ENCODE results near the gene ZKSCAN1. TPM values are rescaled to one million over a fixed set of nuclear protein-coding genes. Genes with fewer than 3 reads are reported as not detected.

Gene ZKSCAN1
- total RNA-seq, 1 experiment from 2014 or later: 69.5 TPM

GRCh38 chr7:100033526-100033925 lies 18.1 kb downstream of the ZKSCAN1 start:
- H3K4me1 ChIP-seq (ENCODE audit: insufficient read depth, low read length, poor library complexity, severe bottlenecking): no peaks in the 10 kb centered on the region
- ChIA-PET POLR2A (ENCODE audit: low non-redundant PET) (no interaction called here), CTCF (interaction anchor here (0.6 kb wide), 1 partner anchor 65 kb away, joined by 5 read pairs; no protein-coding TSS in a partner anchor)
- peaks cover 62% of the 10 kb centered on the region for H3K36me3 ChIP-seq (ENCODE audit: insufficient read depth, low read length, poor library complexity, severe bottlenecking)
- no TSS peak for BruUV-seq (replicated peaks)
- no peak overlapping the region for H3K27ac ChIP-seq (ENCODE audit: low read depth, low read length, poor library complexity, severe bottlenecking)
- H3K4me3 ChIP-seq (ENCODE audit: low read depth, low read length, poor library complexity, severe bottlenecking): no peak overlapping the region
- TF ChIP-seq EZH2 (IDR thresholded peaks at IDR 0.05; ENCODE audit: borderline replicate concordance, low read depth, low read length, poor library complexity, severe bottlenecking): no peak
- no peak for TF ChIP-seq CTCF (conservative IDR thresholded peaks at IDR 0.05; ENCODE audit: low read depth, low read length)
- intact Hi-C loops (cut with micrococcal nuclease; ENCODE audit: unreplicated experiment): no loop called here
- H3K9me3 ChIP-seq (ENCODE audit: low read depth, low read length, poor library complexity, severe bottlenecking): no peaks in the 10 kb centered on the region
- no peaks in the 10 kb centered on the region for H3K27me3 ChIP-seq (replicated peaks; ENCODE audit: insufficient read depth, low read depth, low read length, poor library complexity)
- no peak for DNase-seq (ENCODE audit: low spot score)

GRCh38 chr7:100034871-100035510 lies 19.6 kb downstream of the ZKSCAN1 start:
- ChIA-PET POLR2A (ENCODE audit: low non-redundant PET) (no interaction called here), CTCF (interaction anchor here (0.7 kb wide), 1 partner anchor 45 kb away, joined by 3 read pairs; no protein-coding TSS in a partner anchor)
- no peaks in the 10 kb centered on the region for H3K4me1 ChIP-seq (ENCODE audit: insufficient read depth, low read length, poor library complexity, severe bottlenecking)
- H3K27me3 ChIP-seq (replicated peaks; ENCODE audit: insufficient read depth, low read depth, low read length, poor library complexity): no peaks in the 10 kb centered on the region
- TF ChIP-seq CTCF (conservative IDR thresholded peaks at IDR 0.05; ENCODE audit: low read depth, low read length) (no peak), EZH2 (IDR thresholded peaks at IDR 0.05; ENCODE audit: borderline replicate concordance, low read depth, low read length, poor library complexity, severe bottlenecking) (no peak)
- H3K27ac ChIP-seq (ENCODE audit: low read depth, low read length, poor library complexity, severe bottlenecking): no peak overlapping the region
- BruUV-seq (replicated peaks): no TSS peak
- no peak overlapping the region for H3K4me3 ChIP-seq (ENCODE audit: low read depth, low read length, poor library complexity, severe bottlenecking)
- no peak for DNase-seq (ENCODE audit: low spot score)
- H3K36me3 ChIP-seq (ENCODE audit: insufficient read depth, low read length, poor library complexity, severe bottlenecking): peaks cover 61% of the 10 kb centered on the region
- intact Hi-C loops (cut with micrococcal nuclease; ENCODE audit: unreplicated experiment): no loop called here
- H3K9me3 ChIP-seq (ENCODE audit: low read depth, low read length, poor library complexity, severe bottlenecking): no peaks in the 10 kb centered on the region

- TF ChIP-seq CTCF (conservative IDR thresholded peaks at IDR 0.05; ENCODE audit: low read depth, low read length): no peak
- TF ChIP-seq EZH2 (IDR thresholded peaks at IDR 0.05; ENCODE audit: borderline replicate concordance, low read depth, low read length, poor library complexity, severe bottlenecking): no peak
- no peaks in the 10 kb centered on the region for H3K9me3 ChIP-seq (ENCODE audit: low read depth, low read length, poor library complexity, severe bottlenecking)
- DNase-seq (ENCODE audit: low spot score): no peak
- CTCF ChIA-PET: interaction anchor here (0.7 kb wide), 1 partner anchor 46 kb away, joined by 3 read pairs; no protein-coding TSS in a partner anchor
- H3K4me1 ChIP-seq (ENCODE audit: insufficient read depth, low read length, poor library complexity, severe bottlenecking): no peaks in the 10 kb centered on the region
- peaks cover 52% of the 10 kb centered on the region for H3K36me3 ChIP-seq (ENCODE audit: insufficient read depth, low read length, poor library complexity, severe bottlenecking)
- intact Hi-C loops (cut with micrococcal nuclease; ENCODE audit: unreplicated experiment): no loop called here
- H3K4me3 ChIP-seq (ENCODE audit: low read depth, low read length, poor library complexity, severe bottlenecking): no peak overlapping the region
- no peak overlapping the region for H3K27ac ChIP-seq (ENCODE audit: low read depth, low read length, poor library complexity, severe bottlenecking)
- H3K27me3 ChIP-seq (replicated peaks; ENCODE audit: insufficient read depth, low read depth, low read length, poor library complexity): no peaks in the 10 kb centered on the region
- POLR2A ChIA-PET (ENCODE audit: low non-redundant PET): no interaction called here
- BruUV-seq (replicated peaks): no TSS peak
Measured at GRCh38 chr7:100035876-100036275, 20.5 kb downstream of the ZKSCAN1 start.

Measured in A673 (cell line).